GM21529 (cell line): ENCODE results near the gene TPD52L1.

ENCODE experiments used
- ATAC-seq: cut with Tn5 transposase; IDR thresholded peaks from one replicate; pipeline ENCODE4 v1.9.1; 2021; ENCODE audit not compliant: unreplicated experiment

The TPD52L1 gene

GRCh38 chr6:125233202-125233601, 79.6 kb downstream of the TPD52L1 start:
- ATAC-seq: no peak

- ATAC-seq: no peak
Observed at GRCh38 chr6:125236536-125237327, 83.2 kb downstream of the TPD52L1 start.

- ATAC-seq: no peak
Observed at GRCh38 chr6:125237764-125238163, 84.2 kb downstream of the TPD52L1 start.

GRCh38 chr6:125245109-125245508, 91.5 kb downstream of the TPD52L1 start:
- ATAC-seq: no peak

- ATAC-seq: no peak
Observed at GRCh38 chr6:125245523-125246264, 92.1 kb downstream of the TPD52L1 start.

GRCh38 chr6:125246566-125246965, 93.0 kb downstream of the TPD52L1 start:
- ATAC-seq: no peak

GRCh38 chr6:125248136-125248535, 94.6 kb downstream of the TPD52L1 start:
- no peak for ATAC-seq

- no peak for ATAC-seq
Observed at GRCh38 chr6:125250511-125250910, 96.9 kb downstream of the TPD52L1 start.

GRCh38 chr6:125251516-125252220, 98.1 kb downstream of the TPD52L1 start:
- no peak for ATAC-seq

- no peak for ATAC-seq
Observed at GRCh38 chr6:125252891-125253290, 99.3 kb downstream of the TPD52L1 start.

- ATAC-seq: no peak
Observed at GRCh38 chr6:125253881-125254280, 100.3 kb downstream of the TPD52L1 start.

GRCh38 chr6:125254321-125254720, 100.7 kb downstream of the TPD52L1 start:
- ATAC-seq: no peak

- no peak for ATAC-seq
Observed at GRCh38 chr6:125255201-125255600, 101.6 kb downstream of the TPD52L1 start.

- no peak for ATAC-seq
Observed at GRCh38 chr6:125257351-125257750, 103.8 kb downstream of the TPD52L1 start.

GRCh38 chr6:125258651-125259353, 105.2 kb downstream of the TPD52L1 start:
- ATAC-seq: peak; percentile 68

- no peak for ATAC-seq
Observed at GRCh38 chr6:125259354-125259736, 105.8 kb downstream of the TPD52L1 start.

GRCh38 chr6:125262016-125263013, 108.7 kb downstream of the TPD52L1 start:
- no peak for ATAC-seq

GRCh38 chr6:125264476-125264875, 110.9 kb downstream of the TPD52L1 start:
- no peak for ATAC-seq

- no peak for ATAC-seq
Observed at GRCh38 chr6:125267806-125268523, 114.4 kb downstream of the TPD52L1 start.
